Activated CD8-positive, alpha-beta T cell treated with anti-CD3 and anti-CD28 coated beads, Interleukin-2, amount 10 ng/mL, durations not matched to agents 7 days and 5 days (primary cell): ENCODE measurements around the gene YIF1A. TPM values are rescaled to one million over a fixed set of nuclear protein-coding genes. Genes with fewer than 3 reads are reported as not detected.

ENCODE experiments used
- ATAC-seq: fragments of 150-1000 bp; cut with Tn5 transposase; one replicate; pipeline ENCODE4 v1.10.0; 2021; ENCODE audit warnings: moderate library complexity
- CTCF ChIA-PET: fragments of 350-600 bp; sonication (Branson Sonifier 250); formaldehyde crosslinking; loops from one replicate; lab custom pipeline; 2021; ENCODE audit warnings: antibody characterized with exemption; lab: Charles Lee
- POLR2A ChIA-PET: fragments of 350-600 bp; sonication (Branson Sonifier 250); formaldehyde crosslinking; loops from one replicate; lab custom pipeline; 2021; ENCODE audit warnings: antibody characterized with exemption; lab: Charles Lee
- DNase-seq: peaks from one replicate; pipeline ENCODE4 v3.0.0-alpha.2; 2020
- H3K27ac Mint-ChIP-seq: one replicate; pipeline ENCODE4 v1.8.0; 2021; ENCODE audit warnings: mild to moderate bottlenecking, mixed read lengths
- H3K27me3 Mint-ChIP-seq: one replicate; pipeline ENCODE4 v1.8.0; 2021; ENCODE audit warnings: low read depth, mixed read lengths
- H3K36me3 Mint-ChIP-seq: one replicate; pipeline ENCODE4 v1.8.0; 2021; ENCODE audit warnings: low read depth, mixed read lengths
- H3K4me1 Mint-ChIP-seq: one replicate; pipeline ENCODE4 v1.8.0; 2021; ENCODE audit warnings: low read depth, mixed read lengths
- H3K4me3 Mint-ChIP-seq: one replicate; pipeline ENCODE4 v1.8.0; 2021; ENCODE audit warnings: mild to moderate bottlenecking, mixed read lengths
- H3K9me3 Mint-ChIP-seq: one replicate; pipeline ENCODE4 v1.8.0; 2022; ENCODE audit warnings: mixed read lengths; ENCODE audit not compliant: insufficient read depth
- total RNA-seq, 2 experiments: library from RNA; stranded (reverse); gene quantifications; one replicate each; pipeline ENCODE4 v1.2.3, GENCODE V29; 2021

YIF1A gene, protein sequence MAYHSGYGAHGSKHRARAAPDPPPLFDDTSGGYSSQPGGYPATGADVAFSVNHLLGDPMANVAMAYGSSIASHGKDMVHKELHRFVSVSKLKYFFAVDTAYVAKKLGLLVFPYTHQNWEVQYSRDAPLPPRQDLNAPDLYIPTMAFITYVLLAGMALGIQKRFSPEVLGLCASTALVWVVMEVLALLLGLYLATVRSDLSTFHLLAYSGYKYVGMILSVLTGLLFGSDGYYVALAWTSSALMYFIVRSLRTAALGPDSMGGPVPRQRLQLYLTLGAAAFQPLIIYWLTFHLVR
- 10 to 100 TPM; 46.6 to 58.6 TPM for total RNA-seq

DNA sequence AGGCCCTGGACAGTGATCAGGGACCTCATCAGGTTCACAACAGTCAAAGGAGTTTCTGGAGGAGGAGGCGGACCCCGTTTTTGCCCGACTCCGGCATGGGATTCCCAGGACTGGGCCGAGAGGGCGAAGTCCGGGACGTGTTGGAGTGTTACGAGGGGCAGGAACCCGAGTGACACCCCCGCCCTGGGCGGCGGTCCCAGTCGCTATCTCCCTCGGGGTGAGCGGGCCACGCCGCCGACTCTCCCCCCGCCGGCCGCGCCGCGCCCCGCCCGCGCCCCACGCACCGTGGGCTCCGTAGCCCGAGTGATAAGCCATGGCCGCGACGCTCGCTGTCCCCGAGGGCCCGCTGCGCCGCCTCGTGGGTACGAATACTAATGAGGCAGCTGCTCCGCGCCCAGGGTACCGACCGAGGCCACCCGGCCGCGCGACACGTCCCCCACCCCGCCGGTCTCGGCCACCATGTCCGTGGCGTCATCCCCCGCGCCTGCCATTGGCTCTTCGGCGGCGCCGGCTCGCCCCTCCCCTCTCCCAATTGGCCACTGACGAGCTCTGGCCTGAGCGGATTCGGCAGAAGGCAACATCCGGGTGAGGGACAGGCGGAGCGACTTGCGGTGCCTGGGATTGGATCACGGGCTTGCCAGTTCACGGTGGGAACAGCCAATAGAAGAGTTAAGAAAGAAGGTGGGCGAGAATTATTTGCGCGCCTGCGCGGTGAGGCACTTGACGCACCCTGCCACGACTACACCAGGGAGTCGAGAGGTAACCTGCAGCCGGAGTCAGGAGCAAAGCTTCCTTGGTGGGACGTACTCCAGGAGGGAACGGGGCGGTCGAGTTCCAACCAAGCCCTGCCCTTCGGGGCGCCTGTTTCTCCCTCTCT, at the start of gene YIF1A:
Gene YIF1A (minus strand): TSS at position 473 of the 877 bp plus-strand sequence. CDS start 158 bp downstream, at position 315.
- DNase-seq (peak; percentile 99), ATAC-seq (peak; percentile 95)
- ChIA-PET CTCF (interaction anchor here (0.7 to 3.0 kb wide), 28 partner anchors 9 to 577 kb away, joined by 3 to 13 read pairs (median 4); partner anchors contain the start of genes BRMS1, KAT5, RBM4B and RIN1), POLR2A (interaction anchor here (0.8 to 2.1 kb wide), 11 partner anchors 9 to 236 kb away, joined by 3 to 7 read pairs (median 4); partner anchors contain the start of gene RAB1B)
- H3K36me3 Mint-ChIP-seq: peaks cover 4% of the 10 kb centered on the region
- H3K9me3 Mint-ChIP-seq: no peaks in the 10 kb centered on the region
- peaks cover 42% of the 10 kb centered on the region for H3K4me1 Mint-ChIP-seq
- peak within 1 kb of the TSS; percentile 91 for H3K27ac Mint-ChIP-seq
- H3K27me3 Mint-ChIP-seq: peaks cover 26% of the 10 kb centered on the region
- H3K4me3 Mint-ChIP-seq: peak within 1 kb of the TSS; percentile 85

DNA sequence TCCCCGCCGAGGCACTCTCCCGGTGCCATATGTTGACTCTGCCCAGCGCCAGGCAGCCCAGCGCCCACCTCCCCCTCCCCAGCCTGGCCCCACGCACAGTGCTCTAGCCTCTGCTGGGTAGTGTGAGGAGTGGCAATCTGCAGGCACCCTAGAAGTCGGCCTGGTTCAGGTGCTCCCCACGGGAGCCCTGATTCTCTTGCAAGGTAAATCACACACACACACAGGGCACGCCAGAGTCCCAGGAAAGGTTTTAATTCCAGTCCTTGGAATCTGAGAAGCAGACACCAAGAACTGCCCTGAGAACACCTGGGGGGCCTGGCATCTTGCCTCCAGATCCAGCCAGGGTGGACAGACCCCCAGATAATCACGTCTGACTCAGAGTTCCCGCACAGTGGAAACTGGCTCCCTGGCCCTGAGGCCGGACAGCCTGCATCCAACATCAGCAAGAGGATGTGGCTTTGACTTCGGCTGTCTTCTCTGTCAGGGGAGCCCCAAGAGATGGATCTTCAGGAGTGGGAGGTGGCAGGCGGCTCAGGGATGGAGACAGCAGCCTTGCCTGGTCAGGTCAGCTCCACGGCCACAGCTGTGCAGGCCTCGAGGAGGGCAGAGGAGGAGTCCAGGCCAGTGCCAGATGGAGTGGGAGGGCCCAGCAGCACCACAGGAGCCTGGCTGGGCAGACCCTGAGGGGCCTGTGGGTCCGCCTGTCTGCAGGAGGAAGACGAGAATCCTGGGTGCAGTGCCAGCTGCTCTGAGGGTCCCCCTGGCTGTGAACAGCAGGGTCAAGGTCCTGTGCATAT, 48.4 kb upstream of the YIF1A start:
- Mint-ChIP-seq H3K4me3 (peak overlapping the region; percentile 50), H3K27ac (peak overlapping the region; percentile 80), H3K4me1 (peaks cover 42% of the 10 kb centered on the region), H3K9me3 (no peaks in the 10 kb centered on the region), H3K27me3 (no peaks in the 10 kb centered on the region), H3K36me3 (peaks cover 34% of the 10 kb centered on the region)
- CTCF ChIA-PET: interaction anchor here (0.7 to 8.7 kb wide), 8 partner anchors 11 to 55 kb away, joined by 3 to 194 read pairs (median 4); partner anchors contain the start of gene YIF1A
- no peak for ATAC-seq
- no peak for DNase-seq
- POLR2A ChIA-PET: interaction anchor here (1.6 kb wide), 1 partner anchor 25 kb away, joined by 7 read pairs; no protein-coding TSS in a partner anchor

DNA sequence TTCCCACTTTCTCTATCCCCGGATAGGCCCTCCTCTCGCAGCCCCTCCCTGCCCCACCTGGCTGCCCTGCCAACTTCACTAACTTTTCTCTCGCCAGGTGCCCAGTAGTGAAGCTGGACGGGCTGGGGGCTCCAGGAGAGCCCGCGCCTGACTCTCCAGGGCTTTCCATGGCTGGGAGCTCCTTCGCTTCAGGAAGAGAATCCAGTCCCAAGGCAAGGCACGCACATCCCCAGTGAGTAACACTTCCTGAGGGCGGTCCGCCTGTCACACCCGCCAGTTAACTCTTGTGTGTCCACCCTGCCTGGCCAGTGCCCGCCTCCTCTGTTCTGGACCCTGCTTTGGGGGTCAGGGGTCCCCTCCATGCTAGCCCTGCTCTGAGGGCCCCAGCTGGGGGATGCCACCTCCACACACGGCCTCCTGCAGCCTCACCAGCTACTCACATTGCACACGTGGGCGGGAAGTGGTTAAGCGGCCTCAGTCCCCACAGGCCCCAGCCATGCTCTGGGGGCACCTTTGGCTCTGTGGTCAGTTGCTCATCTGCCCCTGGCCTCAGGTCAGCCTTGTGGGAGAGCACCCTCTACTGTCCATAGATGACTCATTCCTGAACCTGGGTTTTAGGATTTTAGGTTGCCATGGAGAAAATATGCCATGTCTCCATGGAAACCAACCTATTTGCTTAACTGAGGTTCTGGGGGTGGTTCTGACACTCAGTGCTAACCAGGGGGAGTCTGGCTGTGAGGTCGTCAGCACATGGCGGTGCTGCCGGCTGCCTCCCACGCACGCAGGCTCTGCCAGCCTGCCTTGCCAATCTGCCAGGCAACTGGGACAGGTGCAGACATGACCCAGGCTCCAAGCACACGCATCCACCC, 47.5 kb upstream of the YIF1A start, which contains the start of gene RIN1:
Gene RIN1 (minus strand): TSS at position 201 of the 869 bp plus-strand sequence. CDS start 32 bp downstream, at position 169.
- Mint-ChIP-seq H3K4me3 (peak within 1 kb of the TSS; percentile 50), H3K4me1 (peaks cover 40% of the 10 kb centered on the region), H3K9me3 (no peaks in the 10 kb centered on the region), H3K36me3 (peaks cover 28% of the 10 kb centered on the region), H3K27me3 (no peaks in the 10 kb centered on the region), H3K27ac (peak within 1 kb of the TSS; percentile 80)
- ATAC-seq (peak; percentile 80), DNase-seq (peak; percentile 82)
- CTCF ChIA-PET: interaction anchor here (0.5 to 8.7 kb wide), 11 partner anchors 8 to 53 kb away, joined by 3 to 194 read pairs (median 5); partner anchors contain the start of genes BRMS1, CD248 and YIF1A
- POLR2A ChIA-PET: interaction anchor here (0.6 to 3.2 kb wide), 5 partner anchors 10 to 836 kb away, joined by 3 to 25 read pairs (median 9); partner anchors contain the start of gene CD248

DNA sequence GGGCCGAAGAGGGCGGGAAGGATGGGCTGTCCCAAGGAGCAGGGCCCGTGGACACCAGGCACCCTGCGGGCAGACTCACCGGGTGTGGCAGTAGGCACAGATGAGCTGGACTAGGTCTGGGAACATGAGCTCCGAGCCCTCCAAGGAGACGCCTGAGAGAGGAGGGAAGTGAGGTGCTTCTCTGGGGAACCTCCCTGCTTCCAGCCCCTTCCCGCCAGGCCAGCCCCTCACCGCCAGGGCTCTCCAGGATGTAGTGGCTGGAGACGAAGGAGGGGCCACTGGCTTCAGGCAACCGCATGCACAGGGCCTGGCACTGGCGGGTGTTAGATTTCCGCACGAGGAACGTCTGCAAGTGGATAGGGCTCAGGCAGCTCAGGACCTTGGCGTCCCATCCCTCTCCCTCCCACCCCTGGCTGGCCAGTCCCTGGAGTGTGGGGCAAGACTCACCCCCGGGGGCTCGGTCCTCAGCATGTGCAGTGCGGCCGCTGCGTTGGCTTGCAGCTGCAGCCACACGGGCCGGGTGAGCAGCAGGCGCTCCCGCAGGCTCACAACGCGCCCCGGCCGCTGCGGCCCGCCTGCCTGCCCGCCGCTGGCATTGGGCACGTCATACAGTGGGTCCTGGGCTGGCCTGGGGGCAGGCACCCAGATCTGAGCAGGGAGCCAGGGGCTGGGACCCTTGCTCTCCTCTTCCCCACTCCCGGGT, 46.7 kb upstream of the YIF1A start:
- CTCF ChIA-PET: interaction anchor here (0.5 to 8.7 kb wide), 13 partner anchors 9 to 54 kb away, joined by 3 to 194 read pairs (median 5); partner anchors contain the start of genes BRMS1, CD248 and YIF1A
- Mint-ChIP-seq H3K4me1 (peaks cover 40% of the 10 kb centered on the region), H3K27ac (peak overlapping the region; percentile 43), H3K9me3 (no peaks in the 10 kb centered on the region), H3K36me3 (peaks cover 24% of the 10 kb centered on the region), H3K27me3 (no peaks in the 10 kb centered on the region), H3K4me3 (no peak overlapping the region)
- DNase-seq (no peak), ATAC-seq (peak; percentile 2)
- POLR2A ChIA-PET: interaction anchor here (0.6 to 3.2 kb wide), 6 partner anchors 9 to 836 kb away, joined by 3 to 25 read pairs (median 12); partner anchors contain the start of genes BRMS1 and CD248

DNA sequence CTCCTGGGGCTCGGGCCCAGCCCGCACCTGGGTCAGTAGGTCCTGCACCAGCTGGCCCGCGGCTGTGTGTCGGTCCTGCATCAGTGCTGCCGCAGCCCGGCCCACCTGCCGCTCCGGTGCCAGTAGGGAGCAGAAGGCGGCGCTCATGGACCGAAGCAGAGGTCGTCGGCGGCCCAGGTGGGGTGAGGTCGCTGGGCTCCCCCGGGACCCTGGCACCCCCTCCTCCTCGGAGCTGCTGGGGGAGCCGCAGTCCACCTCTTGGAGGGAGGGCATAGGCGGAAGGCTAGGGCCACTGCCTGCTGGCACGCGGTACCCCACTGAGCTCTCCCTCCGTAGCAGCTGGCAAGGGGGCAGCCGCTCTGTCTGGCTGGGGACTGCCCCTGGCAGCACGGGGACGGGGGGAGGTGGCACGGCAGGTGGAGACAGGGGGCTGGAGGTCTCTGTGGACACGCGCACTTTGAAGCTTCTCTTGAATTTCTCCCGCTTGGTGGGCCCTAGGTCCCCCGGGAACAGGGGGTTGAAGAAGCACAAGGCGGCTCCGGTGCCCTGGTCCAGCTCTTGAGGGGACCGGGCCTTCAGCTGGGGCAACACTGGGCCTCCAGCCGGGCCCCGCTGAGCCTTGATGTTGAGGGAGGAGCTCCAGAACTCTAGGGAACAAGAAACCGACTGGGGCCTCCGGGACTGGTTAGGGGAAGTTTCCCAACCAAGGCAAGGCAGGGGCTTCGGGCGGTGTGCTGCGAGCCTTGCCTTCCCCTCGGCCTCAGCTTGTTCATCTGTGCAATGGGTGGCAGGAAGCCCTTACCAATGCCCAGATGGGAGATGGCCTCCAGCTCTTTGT, 45.9 kb upstream of the YIF1A start:
- ATAC-seq: no peak
- no peak for DNase-seq
- CTCF ChIA-PET: interaction anchor here (1.3 to 8.7 kb wide), 6 partner anchors 10 to 54 kb away, joined by 5 to 194 read pairs (median 7); partner anchors contain the start of gene BRMS1
- Mint-ChIP-seq H3K27ac (peak overlapping the region; percentile 43), H3K4me3 (no peak overlapping the region), H3K36me3 (peaks cover 24% of the 10 kb centered on the region), H3K27me3 (no peaks in the 10 kb centered on the region), H3K4me1 (peaks cover 42% of the 10 kb centered on the region), H3K9me3 (no peaks in the 10 kb centered on the region)
- POLR2A ChIA-PET: interaction anchor here (0.6 to 3.2 kb wide), 5 partner anchors 8 to 22 kb away, joined by 3 to 25 read pairs (median 14); partner anchors contain the start of genes BRMS1 and CD248

DNA sequence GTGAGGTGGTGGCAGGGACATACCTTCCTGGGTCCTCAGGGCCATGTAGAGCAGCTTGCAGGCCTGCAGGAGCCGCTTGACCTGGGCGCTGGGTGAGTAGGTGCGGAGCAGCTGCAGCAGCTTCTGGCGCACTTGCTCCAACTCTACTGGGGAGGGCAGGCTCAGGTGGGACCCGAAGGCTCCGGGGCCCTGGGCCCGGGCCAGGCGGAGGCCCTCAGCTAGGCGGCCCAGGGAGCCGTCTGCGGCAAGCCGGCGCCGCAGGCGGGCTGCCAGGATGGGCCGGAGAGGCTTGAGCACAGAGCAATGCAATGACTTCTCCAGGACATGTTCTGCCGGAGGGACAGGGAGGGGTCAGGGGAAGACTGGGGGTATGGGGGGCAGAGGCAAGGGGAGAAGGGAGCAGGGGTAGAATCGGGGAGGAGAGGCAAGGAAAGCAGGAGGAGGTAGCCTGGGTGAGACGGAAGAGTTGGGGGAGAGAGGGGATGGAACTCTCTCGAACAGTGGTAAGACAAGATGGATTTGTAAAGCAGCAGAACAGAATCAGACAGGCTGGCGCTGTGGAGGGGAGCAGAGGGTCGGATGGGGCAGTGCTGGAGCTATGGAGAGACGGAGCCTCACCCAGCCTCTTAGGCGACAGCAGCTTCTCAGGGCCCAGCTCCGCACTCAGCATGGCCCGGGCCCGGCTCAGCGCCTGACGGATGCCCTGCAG, 45.1 kb upstream of the YIF1A start:
- Mint-ChIP-seq H3K4me1 (peaks cover 42% of the 10 kb centered on the region), H3K27ac (peak overlapping the region; percentile 71), H3K9me3 (no peaks in the 10 kb centered on the region), H3K36me3 (peaks cover 21% of the 10 kb centered on the region), H3K27me3 (no peaks in the 10 kb centered on the region), H3K4me3 (no peak overlapping the region)
- POLR2A ChIA-PET: interaction anchor here (0.6 to 3.2 kb wide), 4 partner anchors 8 to 21 kb away, joined by 3 to 25 read pairs (median 16); partner anchors contain the start of genes BRMS1 and CD248
- CTCF ChIA-PET: interaction anchor here (1.7 to 8.7 kb wide), 3 partner anchors 11 to 55 kb away, joined by 7 to 194 read pairs (median 12); partner anchors contain the start of gene BRMS1
- DNase-seq (no peak), ATAC-seq (no peak)

DNA sequence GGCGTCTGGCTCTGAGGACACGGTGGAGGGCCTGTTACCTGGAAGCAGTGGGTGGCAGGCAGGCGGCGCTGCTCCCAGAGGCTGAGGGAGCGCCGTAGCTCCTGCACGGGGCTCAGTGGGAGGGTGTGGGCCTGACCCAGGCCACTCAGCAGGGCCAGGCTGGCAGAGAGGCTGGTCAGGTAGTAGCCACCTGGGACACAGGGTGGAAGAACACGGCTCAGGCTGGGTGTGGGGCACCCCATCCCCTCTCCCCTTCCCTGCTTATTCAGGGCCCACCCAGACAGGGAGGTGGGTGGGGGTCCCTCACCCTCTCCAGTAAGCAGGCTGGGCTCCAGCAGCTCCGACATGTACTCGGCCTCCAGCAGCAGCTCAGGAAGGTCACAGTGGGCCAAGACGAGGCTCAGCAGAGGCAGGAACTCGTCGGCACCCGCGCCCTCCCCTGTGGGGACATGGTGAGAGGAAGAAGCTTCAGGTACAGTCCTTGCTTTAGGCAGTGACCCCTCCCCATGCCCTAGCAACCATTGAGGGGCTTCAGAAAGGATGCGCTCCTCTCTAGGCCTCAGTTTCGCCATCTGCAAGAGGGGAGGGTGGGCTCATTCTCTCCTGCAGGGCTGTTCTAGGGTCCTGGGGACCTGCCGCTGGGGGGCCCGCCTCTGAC, 44.4 kb upstream of the YIF1A start:
- H3K4me1 Mint-ChIP-seq: peaks cover 42% of the 10 kb centered on the region
- H3K4me3 Mint-ChIP-seq: no peak overlapping the region
- POLR2A ChIA-PET: interaction anchor here (1.6 to 3.2 kb wide), 3 partner anchors 16 to 21 kb away, joined by 9 to 25 read pairs (median 19); partner anchors contain the start of gene CD248
- H3K36me3 Mint-ChIP-seq: peaks cover 14% of the 10 kb centered on the region
- H3K27ac Mint-ChIP-seq: no peak overlapping the region
- no peak for ATAC-seq
- H3K27me3 Mint-ChIP-seq: no peaks in the 10 kb centered on the region
- CTCF ChIA-PET: interaction anchor here (0.6 to 8.7 kb wide), 3 partner anchors 12 to 30 kb away, joined by 3 to 194 read pairs (median 9); partner anchors contain the start of gene BRMS1
- H3K9me3 Mint-ChIP-seq: no peaks in the 10 kb centered on the region
- no peak for DNase-seq
